Activated T-cell treated with anti-CD3 and anti-CD28 coated beads for 1 hour (primary cell): ENCODE results near the gene BANK1.

ENCODE experiments used
- DNase-seq: peaks from one replicate; pipeline ENCODE4 v3.0.0-alpha.2; 2020; ENCODE audit warnings: low read depth

Gene BANK1

DNA sequence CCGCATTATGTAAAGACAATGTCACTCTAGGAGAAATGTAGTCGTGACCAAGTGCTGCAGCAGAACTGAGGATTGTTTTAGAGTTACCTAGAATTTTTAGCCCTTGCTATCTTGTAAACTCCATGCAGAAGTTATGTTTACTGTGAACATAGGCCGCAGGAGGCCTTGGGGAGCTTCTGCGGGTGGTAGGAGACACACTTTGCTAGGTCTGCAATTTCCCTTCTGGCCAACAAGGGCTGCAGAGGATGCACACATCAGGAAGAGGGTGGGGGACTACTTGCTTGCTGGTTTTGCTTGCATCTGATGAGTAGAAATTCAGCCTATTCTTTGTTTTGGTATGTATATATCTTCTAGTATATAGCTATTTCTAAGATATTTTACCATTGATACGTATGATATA lies 23.1 kb downstream of the BANK1 start:
- no peak for DNase-seq

DNA sequence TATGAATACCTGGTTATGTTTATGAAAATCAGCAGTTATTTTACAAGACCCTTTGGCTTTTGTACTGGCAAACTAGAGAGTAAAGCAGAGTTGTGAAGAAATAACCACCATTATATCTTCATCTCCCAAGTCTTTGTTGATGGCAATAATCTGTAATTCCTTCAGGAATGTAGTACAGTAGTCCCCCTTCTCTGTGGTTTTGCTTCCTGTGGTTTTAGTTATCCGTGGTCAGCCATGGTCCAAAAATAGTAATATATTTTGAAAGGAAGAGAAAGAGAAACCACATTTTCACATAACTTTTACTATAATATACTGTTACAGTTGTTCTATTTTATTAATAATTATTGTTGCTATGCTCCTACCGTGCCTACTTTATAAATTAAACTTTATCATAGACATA lies 27.8 kb downstream of the BANK1 start:
- no peak for DNase-seq

DNA sequence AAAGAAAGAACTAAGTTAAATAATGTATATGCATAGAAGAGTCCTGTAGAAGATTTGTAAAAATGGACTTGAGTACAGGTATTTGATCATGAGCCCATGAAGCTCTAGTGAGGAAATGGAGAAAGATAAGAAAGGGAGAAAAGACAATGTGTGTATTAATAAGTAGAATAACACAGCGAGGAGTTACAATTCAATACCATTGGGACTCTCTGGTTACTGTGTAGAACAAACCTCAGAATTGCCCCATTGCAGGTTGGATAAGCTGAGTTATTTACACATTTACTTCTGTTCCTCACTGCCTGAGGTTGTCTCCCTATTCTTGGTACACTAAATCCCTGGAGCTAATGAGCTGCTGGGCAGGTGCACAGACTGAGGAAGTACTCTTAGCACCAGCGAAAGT lies 33.3 kb downstream of the BANK1 start:
- DNase-seq: no peak

DNA sequence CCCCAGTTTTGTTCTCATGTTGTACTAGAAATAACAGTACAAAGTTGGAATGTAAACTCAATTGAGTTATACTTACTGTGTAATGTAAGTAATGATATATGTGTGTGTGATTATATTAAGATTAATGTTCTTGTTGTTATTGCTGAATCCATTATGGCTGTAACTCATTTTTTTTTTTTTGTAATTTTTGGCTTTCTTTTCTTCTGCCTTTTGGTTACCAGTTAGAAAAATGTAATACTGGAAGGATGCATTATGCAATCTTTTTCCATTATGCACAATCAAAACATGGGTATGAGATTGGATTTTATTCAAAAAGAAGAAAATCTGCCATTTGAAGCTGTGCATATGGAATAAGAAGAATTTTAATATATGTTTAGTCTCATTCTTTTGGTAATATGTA lies 34.0 kb downstream of the BANK1 start:
- DNase-seq: no peak

DNA sequence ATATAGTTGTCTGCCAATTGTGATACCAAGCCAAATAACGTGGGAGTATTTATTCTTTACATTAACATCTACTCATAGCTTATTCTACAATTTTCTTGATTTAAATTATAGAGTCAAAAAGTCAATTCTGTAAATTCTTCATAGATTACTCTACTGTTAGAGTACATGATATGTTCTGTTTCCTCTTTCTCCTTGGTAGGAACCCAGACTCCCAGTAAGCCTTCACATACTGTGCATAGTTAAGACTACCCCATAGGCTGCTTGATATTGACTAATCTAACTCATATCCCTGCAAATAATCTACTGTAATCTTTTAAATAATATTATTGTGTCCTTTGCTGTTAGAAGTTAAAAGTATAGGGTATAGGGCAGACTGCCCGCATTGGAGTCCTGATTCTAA lies 35.4 kb downstream of the BANK1 start:
- no peak for DNase-seq

GRCh38 chr4:101831816-101832215 lies 41.3 kb downstream of the BANK1 start:
- no peak for DNase-seq

DNA sequence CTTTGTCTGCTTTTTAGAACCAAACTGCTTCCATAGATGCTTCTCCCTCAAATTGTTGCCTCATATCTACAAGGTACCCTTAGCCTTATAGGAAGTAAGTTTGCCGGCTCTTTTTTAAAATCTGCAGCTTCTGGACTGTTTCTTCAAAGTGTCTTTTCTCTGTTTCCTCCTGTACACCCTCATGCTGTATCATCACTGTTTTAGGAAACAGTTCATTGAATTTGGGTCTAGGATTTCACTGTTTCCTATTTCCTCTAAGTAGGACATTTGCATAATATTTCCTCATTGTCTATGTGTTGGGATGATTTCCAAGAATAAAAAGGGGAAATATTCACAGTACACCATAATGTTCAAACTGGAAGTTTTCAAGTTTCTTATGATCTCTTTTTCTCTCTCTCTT lies 43.0 kb downstream of the BANK1 start:
- DNase-seq: no peak

- no peak for DNase-seq
These were observed 44.8 kb downstream of the BANK1 start for GRCh38 chr4:101835121-101835904.

DNA sequence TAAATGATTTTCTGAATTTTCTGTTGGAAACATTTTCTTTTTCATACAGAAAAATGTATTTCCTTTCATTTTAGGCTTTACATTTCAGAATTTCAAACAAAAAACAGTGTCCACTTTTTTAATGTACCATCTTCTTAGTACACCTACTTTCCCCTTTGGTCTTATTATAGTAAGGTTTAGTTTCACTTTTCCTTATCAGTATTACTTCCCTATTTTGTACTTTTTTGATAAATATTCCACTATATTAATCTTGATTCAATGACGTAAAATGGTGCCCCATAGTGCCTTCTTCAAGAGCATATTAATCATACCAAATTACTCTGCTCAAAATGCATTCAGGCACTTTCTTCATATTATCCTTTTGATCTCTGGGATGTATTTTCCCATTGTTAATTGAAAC lies 52.5 kb downstream of the BANK1 start:
- DNase-seq: no peak

DNA sequence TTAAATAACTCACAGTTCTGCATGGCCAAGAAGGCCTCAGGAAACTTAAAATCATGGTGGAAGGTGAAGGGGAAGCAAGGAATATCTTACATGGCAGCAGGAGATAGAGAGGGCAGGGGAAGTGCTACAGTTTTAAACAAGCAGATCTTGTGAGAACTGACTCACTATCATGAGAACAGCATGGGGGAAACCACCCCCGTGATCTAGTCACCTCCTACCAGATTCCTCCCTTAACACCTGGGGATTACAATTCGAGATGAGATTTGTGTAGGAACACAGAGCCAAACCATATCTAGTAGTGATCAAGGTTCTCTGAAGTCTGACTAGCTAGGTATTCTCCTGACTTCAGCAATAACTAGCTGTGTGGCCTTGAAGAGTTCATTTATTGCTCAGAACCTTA lies 56.0 kb downstream of the BANK1 start:
- no peak for DNase-seq

GRCh38 chr4:101850698-101851097 lies 60.2 kb downstream of the BANK1 start:
- no peak for DNase-seq

DNA sequence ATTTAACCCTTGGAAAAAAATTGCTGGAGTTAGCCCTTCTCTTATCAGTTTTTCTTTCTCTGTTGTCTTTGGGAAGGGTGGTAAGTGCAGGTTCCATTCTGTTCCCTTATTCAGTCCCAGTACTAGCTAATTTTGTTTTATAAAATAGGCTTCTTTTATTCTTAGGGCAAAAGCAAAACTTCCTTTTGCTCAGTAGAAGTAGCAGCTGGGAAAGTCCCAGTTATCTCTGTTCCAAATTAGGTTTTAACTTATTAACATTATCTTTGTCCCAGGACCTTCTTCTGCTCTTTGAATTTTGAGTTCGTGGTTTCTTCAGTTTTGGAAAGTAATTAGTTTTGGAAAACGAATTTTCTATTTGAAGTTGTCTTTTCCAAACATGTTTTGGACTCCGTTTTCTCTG lies 61.1 kb downstream of the BANK1 start:
- no peak for DNase-seq

DNA sequence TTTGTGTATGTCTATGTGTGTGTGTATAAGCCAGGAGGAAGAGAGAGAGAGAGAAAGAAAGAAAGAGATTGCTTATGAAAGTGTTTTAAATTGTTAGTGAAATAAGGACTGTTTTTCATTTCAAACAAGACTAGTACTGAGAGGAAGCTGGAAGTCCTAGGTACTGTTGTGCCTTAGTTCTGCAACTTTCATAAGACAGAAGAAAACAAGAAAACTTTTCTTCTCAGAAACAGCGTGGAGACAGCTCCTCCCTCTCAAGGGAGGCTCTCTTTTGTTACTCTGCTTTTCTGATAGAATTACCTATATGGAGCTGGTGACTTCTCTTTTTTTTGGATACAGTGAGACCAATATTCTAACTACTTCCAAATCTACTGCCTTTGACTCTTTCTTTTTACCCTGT lies 62.5 kb downstream of the BANK1 start:
- DNase-seq: no peak

GRCh38 chr4:101853691-101854090 lies 63.2 kb downstream of the BANK1 start:
- DNase-seq: no peak

DNA sequence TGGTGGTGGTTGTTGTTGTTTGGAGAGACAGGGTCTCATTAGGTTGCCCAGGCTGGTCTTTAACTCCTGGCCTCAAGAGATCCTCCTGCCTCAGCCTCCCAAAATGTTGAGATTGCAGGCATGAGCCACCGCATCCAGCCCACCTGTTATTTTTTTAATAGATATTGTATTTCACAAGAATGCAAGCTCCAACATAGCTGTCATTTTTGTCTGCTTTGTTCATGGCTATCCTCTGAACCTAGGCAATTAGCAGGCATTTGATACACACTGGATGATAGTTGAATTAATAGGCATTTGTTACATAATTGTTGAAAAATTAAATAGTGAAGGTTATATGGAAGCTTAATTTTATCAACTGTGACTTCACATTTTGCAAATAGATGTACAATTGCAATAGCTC lies 64.7 kb downstream of the BANK1 start:
- no peak for DNase-seq

GRCh38 chr4:101856149-101856548 lies 65.6 kb downstream of the BANK1 start:
- no peak for DNase-seq

DNA sequence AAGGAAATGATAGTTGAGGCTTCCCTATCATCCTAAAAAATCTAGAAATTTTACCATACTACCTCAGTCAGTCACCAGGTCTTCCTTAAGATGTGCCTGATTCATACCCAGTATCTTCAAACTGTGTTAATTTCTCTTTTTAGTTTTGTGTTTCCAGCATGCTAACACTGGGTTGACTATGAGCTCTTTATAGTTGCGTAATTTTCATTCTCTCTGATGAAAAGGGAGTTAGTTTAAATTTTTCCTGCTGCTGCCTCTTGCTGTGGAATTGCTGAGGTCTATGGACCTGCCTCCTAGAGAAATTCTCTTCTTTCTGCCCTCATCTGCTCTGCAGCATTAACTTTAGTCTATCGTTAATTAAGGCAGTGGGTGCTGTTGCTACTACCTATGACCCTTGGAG lies 66.6 kb downstream of the BANK1 start:
- no peak for DNase-seq

- DNase-seq: no peak
These were observed 68.1 kb downstream of the BANK1 start for GRCh38 chr4:101858641-101859040.

DNA sequence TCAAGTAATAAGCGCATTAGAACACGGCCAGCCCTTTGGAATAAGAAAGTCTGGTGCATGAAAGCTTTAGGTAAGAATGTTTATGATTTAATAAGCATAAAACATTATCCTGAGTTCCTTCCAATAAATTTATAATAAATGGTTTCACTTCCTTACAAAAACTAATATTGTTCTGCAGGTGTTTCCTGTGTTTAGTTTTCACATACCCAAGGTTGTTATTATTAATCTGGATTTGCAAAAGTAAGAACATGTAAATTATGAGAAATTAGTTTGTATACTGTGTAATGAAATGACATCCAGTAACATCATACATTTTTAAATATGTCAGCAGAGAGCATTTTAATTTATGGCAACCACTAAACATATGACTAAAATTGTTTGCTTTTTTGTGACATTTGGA lies 72.1 kb downstream of the BANK1 start:
- DNase-seq: no peak

DNA sequence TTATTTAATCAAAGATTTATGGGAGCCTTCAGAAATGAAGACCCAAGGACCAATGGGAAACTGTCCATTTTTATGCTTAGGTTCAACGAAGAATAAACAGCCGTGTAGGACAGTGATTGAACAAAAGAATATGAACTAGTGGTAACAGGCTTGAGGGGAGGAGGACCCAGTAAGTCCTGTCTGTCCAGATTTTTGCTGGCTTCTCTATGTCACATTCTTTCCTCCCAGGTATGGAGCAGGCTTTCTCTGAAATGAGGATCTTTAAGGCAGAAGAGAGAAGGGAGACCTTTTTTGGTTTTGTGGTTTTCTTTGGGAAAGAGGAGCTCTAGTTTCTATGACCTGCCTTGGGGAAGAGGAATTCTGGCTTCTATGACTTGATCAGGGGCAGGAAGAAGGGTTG lies 74.1 kb downstream of the BANK1 start:
- no peak for DNase-seq

DNA sequence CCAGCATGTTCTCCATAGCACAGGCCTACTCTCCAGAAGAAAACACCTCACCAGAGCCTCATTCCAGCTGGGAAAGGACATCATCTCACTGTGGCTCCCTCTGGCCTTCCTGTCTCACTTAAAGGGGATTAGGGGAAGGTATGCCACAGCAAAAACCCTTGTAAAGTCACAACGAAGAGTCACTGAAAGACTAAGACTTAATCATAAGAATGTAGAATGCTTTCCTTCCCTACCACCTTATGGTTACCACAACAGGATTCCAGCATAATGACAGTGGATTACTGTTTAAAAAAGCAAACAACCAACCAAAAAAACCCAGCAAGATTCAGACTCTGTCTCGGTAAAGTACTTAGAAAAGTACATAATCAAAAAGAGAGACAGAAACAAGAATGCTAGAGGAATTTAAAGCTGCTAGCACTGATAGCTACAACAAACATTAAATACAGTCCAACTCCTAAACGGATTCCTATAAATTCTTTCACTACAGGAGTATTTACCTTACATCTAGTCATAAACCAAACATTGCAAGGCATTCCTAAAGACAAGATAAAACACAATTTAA lies 75.1 kb downstream of the BANK1 start:
- DNase-seq: no peak

GRCh38 chr4:101870874-101871273 lies 80.3 kb downstream of the BANK1 start:
- no peak for DNase-seq

DNA sequence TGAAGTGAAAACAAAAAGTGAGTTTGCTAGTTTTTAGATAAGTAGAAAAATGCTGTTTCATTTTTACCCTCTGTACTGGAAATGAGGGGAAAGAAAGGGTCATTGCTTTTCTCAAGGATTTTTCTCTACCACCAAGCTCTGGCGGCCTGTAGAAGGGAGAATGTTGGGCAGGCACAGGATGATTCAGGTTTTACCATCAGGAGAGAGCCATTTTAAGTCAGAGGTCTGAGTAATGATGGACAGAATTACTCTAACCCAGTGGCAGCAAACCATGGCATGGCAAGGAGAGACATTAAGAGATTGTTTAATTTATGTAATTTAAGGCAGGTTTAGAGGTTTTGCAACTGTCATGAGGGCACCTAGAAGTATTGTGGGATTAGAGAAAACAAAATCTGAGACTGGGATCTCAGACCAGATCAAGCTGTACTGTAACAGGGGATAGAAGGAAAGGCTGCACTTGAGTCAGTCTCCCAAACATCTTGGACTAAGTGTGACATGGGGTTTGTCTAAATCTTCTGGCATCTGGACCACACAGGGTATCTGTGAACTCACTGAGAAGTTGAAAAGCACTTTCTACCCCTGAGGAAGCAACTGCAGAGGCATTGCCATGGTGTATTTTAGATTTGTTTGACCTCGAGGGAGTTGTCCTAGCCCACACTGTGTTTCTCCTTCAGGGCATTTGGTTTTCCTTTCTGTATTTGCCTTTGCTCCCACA lies 81.6 kb downstream of the BANK1 start:
- no peak for DNase-seq

DNA sequence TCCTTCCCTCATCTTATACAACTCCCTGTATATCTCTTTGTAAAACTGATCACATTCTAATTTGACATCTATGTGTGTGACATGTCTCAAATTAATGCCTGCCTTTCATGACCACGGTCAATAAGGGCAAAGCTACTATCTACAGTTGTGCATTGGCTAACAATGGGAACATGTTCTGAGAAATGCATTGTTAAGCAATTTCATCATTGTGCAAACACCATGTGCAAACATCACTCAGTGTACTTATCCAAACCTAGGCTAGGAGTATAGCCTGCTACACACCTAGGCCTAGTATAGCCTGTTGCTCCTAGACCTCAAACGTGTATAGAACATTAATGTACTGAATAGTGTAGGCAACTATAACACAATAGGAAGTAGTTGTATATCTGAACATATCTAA lies 95.0 kb downstream of the BANK1 start:
- DNase-seq: no peak
